ENCODE measurements around the gene KIAA0232. TPM values are rescaled to one million over a fixed set of nuclear protein-coding genes. Genes with fewer than 3 reads are reported as not detected.

The KIAA0232 gene
- total RNA-seq, 1 experiment from 2014 or later = 5.5 TPM

DNA sequence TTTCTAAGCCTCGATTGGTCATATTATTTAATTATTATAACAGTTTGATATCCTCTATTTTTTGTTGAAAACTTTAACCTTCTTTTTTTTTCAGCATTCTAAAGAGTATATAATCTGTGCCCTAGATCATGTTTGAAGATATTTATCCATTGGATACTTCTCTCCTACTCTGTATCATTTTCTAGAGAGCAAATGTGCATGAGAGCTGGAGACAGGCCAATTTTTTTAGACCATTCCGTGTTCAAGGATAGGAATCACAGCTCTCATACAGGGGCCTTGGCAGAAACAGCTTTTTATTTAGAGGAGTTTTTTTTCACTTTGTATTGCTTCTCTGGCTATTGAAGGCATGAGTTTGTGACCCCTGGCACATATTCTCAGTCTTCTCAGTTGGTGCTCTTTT lies 69.4 kb downstream of the KIAA0232 start:
- Histone ChIP-seq H3K4me1 (ENCODE audit: insufficient read depth, low read length) (peaks cover 12% of the 10 kb centered on the region), H3K4me2 (ENCODE audit: low read length) (no peak overlapping the region), H3K9me2 (replicated peaks; ENCODE audit: low read length) (no peaks in the 10 kb centered on the region), H3K36me3 (ENCODE audit: low read depth, low read length) (peaks cover 24% of the 10 kb centered on the region), H3K79me2 (ENCODE audit: low read length) (peaks cover 9% of the 10 kb centered on the region; the same call in 1 of the 2 replicates), H3K9me3 (ENCODE audit: low read length) (no peaks in the 10 kb centered on the region), H3K27me3 (ENCODE audit: low read length) (no peaks in the 10 kb centered on the region), H3F3A (ENCODE audit: low read length, unreplicated experiment) (no peaks in the 10 kb centered on the region), H3K27ac (ENCODE audit: low read length) (no peak overlapping the region), H3K4me3 (ENCODE audit: low read length) (no peak overlapping the region), H4K20me1 (ENCODE audit: low read length) (no peaks in the 10 kb centered on the region), H3K9ac (ENCODE audit: low read length) (no peak overlapping the region), H2AFZ (ENCODE audit: low read length) (no peak overlapping the region)
- ATAC-seq (no peak), DNase-seq (no peak)
- TF ChIP-seq, protein P1, sequence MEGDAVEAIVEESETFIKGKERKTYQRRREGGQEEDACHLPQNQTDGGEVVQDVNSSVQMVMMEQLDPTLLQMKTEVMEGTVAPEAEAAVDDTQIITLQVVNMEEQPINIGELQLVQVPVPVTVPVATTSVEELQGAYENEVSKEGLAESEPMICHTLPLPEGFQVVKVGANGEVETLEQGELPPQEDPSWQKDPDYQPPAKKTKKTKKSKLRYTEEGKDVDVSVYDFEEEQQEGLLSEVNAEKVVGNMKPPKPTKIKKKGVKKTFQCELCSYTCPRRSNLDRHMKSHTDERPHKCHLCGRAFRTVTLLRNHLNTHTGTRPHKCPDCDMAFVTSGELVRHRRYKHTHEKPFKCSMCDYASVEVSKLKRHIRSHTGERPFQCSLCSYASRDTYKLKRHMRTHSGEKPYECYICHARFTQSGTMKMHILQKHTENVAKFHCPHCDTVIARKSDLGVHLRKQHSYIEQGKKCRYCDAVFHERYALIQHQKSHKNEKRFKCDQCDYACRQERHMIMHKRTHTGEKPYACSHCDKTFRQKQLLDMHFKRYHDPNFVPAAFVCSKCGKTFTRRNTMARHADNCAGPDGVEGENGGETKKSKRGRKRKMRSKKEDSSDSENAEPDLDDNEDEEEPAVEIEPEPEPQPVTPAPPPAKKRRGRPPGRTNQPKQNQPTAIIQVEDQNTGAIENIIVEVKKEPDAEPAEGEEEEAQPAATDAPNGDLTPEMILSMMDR (conservative IDR thresholded peaks at IDR 0.05; ENCODE audit: low read depth, low read length) = no peak
- TF ChIP-seq EZH2phosphoT487 (IDR thresholded peaks at IDR 0.05; ENCODE audit: borderline replicate concordance, low read length) = no peak
- TF ChIP-seq EZH2 (IDR thresholded peaks at IDR 0.05; ENCODE audit: low read length, unreplicated experiment) = no peak
- POLR2A ChIA-PET (ENCODE audit: unreplicated experiment) = no interaction called here
- no TSS peak for BruUV-seq (replicated peaks)
- CTCF ChIA-PET = no interaction called here
- intact Hi-C loops (cut with micrococcal nuclease) = no loop called here

DNA sequence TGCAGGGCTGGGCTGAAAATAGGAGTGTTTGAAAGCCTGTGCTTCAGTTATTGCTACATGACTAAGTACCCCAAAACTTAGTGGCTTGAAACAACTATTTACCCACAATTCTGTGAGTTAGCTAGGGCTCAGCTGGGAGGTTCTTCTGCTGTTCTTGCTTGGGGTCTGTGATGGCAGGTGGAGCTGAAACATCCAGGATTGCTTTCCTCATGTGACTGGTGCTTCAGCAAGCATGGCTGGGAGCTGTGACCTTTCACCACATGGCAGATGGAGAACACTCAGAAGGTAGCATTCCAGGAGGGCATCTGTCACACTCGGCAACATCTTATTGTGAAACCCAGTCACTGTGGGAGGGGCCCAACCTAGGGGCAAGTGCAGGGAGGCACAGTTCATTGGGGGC lies 70.1 kb downstream of the KIAA0232 start:
- Histone ChIP-seq H3K27ac (ENCODE audit: low read length) (no peak overlapping the region), H3K4me1 (ENCODE audit: insufficient read depth, low read length) (peaks cover 12% of the 10 kb centered on the region), H3K27me3 (ENCODE audit: low read length) (no peaks in the 10 kb centered on the region), H3K79me2 (ENCODE audit: low read length) (peaks cover 12% of the 10 kb centered on the region; the same call in 1 of the 2 replicates), H4K20me1 (ENCODE audit: low read length) (no peaks in the 10 kb centered on the region), H3K36me3 (ENCODE audit: low read depth, low read length) (peaks cover 28% of the 10 kb centered on the region), H3K4me3 (ENCODE audit: low read length) (no peak overlapping the region), H3F3A (ENCODE audit: low read length, unreplicated experiment) (no peaks in the 10 kb centered on the region), H3K9me3 (ENCODE audit: low read length) (no peaks in the 10 kb centered on the region), H3K4me2 (ENCODE audit: low read length) (no peak overlapping the region), H3K9ac (ENCODE audit: low read length) (no peak overlapping the region), H2AFZ (ENCODE audit: low read length) (no peak overlapping the region), H3K9me2 (replicated peaks; ENCODE audit: low read length) (no peaks in the 10 kb centered on the region)
- TF ChIP-seq EZH2 (IDR thresholded peaks at IDR 0.05; ENCODE audit: low read length, unreplicated experiment) = no peak
- TF ChIP-seq, protein P1 (conservative IDR thresholded peaks at IDR 0.05; ENCODE audit: low read depth, low read length) = no peak
- TF ChIP-seq EZH2phosphoT487 (IDR thresholded peaks at IDR 0.05; ENCODE audit: borderline replicate concordance, low read length) = no peak
- DNase-seq = no peak
- intact Hi-C loops (cut with micrococcal nuclease) = no loop called here
- no TSS peak for BruUV-seq (replicated peaks)
- ChIA-PET POLR2A (ENCODE audit: unreplicated experiment) (no interaction called here), CTCF (no interaction called here)
- ATAC-seq = no peak

DNA sequence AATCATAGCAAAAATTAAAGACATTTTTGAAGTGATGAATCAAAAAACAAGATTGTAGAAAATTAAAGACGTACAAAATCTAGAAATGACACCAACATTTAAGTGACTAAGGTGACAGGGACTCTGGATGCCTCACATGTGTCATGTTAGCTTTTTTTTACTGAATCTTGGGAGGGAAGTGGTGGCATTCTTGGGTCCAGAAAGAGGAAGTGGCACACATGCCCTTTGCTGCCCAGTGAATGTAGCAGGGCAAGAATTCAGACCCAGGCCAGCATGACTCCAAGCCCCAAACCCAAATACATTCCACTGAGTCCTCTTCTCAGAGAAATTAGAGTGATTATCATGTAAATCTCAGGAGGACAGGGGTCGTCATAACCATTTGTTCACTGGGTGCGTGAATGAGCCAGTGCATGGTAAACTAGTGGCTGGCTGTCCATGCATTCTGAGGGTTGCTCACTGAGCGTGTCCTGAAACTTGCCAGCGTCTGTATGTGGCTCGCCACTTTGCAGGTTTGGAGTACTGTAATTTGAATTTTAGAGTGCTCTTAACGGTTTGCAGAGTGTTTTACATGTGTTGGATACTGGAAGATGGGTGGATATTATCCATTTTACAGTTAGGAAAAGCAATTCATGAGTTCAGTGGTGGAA lies 71.7 kb downstream of the KIAA0232 start:
- Histone ChIP-seq H3F3A (ENCODE audit: low read length, unreplicated experiment) (no peaks in the 10 kb centered on the region), H3K36me3 (ENCODE audit: low read depth, low read length) (peaks cover 25% of the 10 kb centered on the region), H3K79me2 (ENCODE audit: low read length) (peaks cover 12% of the 10 kb centered on the region; the same call in 1 of the 2 replicates), H3K9me3 (ENCODE audit: low read length) (no peaks in the 10 kb centered on the region), H3K4me1 (ENCODE audit: insufficient read depth, low read length) (peaks cover 12% of the 10 kb centered on the region), H3K9ac (ENCODE audit: low read length) (no peak overlapping the region), H3K27me3 (ENCODE audit: low read length) (no peaks in the 10 kb centered on the region), H3K4me2 (ENCODE audit: low read length) (no peak overlapping the region), H3K9me2 (replicated peaks; ENCODE audit: low read length) (no peaks in the 10 kb centered on the region), H3K27ac (ENCODE audit: low read length) (no peak overlapping the region), H2AFZ (ENCODE audit: low read length) (no peak overlapping the region), H4K20me1 (ENCODE audit: low read length) (no peaks in the 10 kb centered on the region), H3K4me3 (ENCODE audit: low read length) (no peak overlapping the region)
- intact Hi-C loops (cut with micrococcal nuclease) = no loop called here
- ChIA-PET POLR2A (ENCODE audit: unreplicated experiment) (no interaction called here), CTCF (no interaction called here)
- TF ChIP-seq EZH2phosphoT487 (IDR thresholded peaks at IDR 0.05; ENCODE audit: borderline replicate concordance, low read length) (no peak), EZH2 (IDR thresholded peaks at IDR 0.05; ENCODE audit: low read length, unreplicated experiment) (no peak)
- TF ChIP-seq, protein P1 (conservative IDR thresholded peaks at IDR 0.05; ENCODE audit: low read depth, low read length) = no peak
- ATAC-seq = no peak
- no TSS peak for BruUV-seq (replicated peaks)
- DNase-seq = no peak
